ENCODE measurements around the gene CMTM1. TPM values are rescaled to one million over a fixed set of nuclear protein-coding genes. Genes with fewer than 3 reads are reported as not detected.

CMTM1 gene
- total RNA-seq, 1 experiment from 2014 or later, result 5.2 TPM

- ChIA-PET CTCF (interaction anchor here (0.7 to 1.7 kb wide), 2 partner anchors 9 to 192 kb away, joined by 3 to 5 read pairs; no protein-coding TSS in a partner anchor), POLR2A (no interaction called here), RAD21 (ENCODE audit: low non-redundant PET in 1 of 2, low total read pairs in 2 of 2, uncharacterized antibody in 2 of 2, unreplicated experiment in 2 of 2) (no interaction called here)
- intact Hi-C loops (cut with micrococcal nuclease), result no loop called here
- Histone ChIP-seq H3K9me3 (ENCODE audit: control insufficient read depth in 1 of 2, insufficient read depth in 1 of 2, low read depth in 1 of 2, low read length in 2 of 2) (no peaks in the 10 kb centered on the region), H4K20me1 (ENCODE audit: insufficient read depth) (no peaks in the 10 kb centered on the region), H3K79me2 (ENCODE audit: insufficient read depth, low read length) (no peaks in the 10 kb centered on the region), H3K4me1 (ENCODE audit: control insufficient read depth in 1 of 2, insufficient read depth in 2 of 2, low read length in 2 of 2) (peaks cover 7 to 9% of the 10 kb centered on the region in 2 experiments; a peak in 3 of 4 replicates), H3K4me3 (replicated peaks in 1 of 2; ENCODE audit: low read depth in 1 of 2, low read length in 2 of 2) (no peak overlapping the region), H2AFZ (ENCODE audit: low read depth, low read length, poor library complexity, severe bottlenecking) (no peak overlapping the region), H3K9ac (ENCODE audit: low read length) (no peak overlapping the region), H3K27ac (ENCODE audit: low read depth, low read length) (no peak overlapping the region), H3K27me3 (ENCODE audit: insufficient read depth, low read length) (no peaks in the 10 kb centered on the region), H3K9me2 (ENCODE audit: insufficient read depth) (no peaks in the 10 kb centered on the region), H3K36me3 (ENCODE audit: control insufficient read depth in 1 of 2, insufficient read depth in 2 of 2, low read length in 2 of 2) (no peaks in the 10 kb centered on the region), H3K4me2 (ENCODE audit: low read length) (no peak overlapping the region)
- ATAC-seq (no peak), DNase-seq (ENCODE audit: low read depth, low spot score) (no peak)
- BruUV-seq (replicated peaks), result no TSS peak
- TF ChIP-seq, protein P1, sequence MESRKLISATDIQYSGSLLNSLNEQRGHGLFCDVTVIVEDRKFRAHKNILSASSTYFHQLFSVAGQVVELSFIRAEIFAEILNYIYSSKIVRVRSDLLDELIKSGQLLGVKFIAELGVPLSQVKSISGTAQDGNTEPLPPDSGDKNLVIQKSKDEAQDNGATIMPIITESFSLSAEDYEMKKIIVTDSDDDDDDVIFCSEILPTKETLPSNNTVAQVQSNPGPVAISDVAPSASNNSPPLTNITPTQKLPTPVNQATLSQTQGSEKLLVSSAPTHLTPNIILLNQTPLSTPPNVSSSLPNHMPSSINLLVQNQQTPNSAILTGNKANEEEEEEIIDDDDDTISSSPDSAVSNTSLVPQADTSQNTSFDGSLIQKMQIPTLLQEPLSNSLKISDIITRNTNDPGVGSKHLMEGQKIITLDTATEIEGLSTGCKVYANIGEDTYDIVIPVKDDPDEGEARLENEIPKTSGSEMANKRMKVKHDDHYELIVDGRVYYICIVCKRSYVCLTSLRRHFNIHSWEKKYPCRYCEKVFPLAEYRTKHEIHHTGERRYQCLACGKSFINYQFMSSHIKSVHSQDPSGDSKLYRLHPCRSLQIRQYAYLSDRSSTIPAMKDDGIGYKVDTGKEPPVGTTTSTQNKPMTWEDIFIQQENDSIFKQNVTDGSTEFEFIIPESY (IDR thresholded peaks at IDR 0.05; ENCODE audit: extremely low read depth, insufficient replicate concordance, low read length), result no peak
- TF ChIP-seq ZNF274 (IDR thresholded peaks at IDR 0.05; ENCODE audit: low read depth, low read length) (no peak), ZFX (IDR thresholded peaks at IDR 0.05) (no peak), SP1 (IDR thresholded peaks at IDR 0.05; ENCODE audit: low read depth) (no peak), POLR2AphosphoS5 (IDR thresholded peaks at IDR 0.05; ENCODE audit: low read depth, low read length) (no peak), CEBPB (IDR thresholded peaks at IDR 0.05; ENCODE audit: low read depth) (no peak), SRF (IDR thresholded peaks at IDR 0.05; ENCODE audit: low read depth) (no peak), JUND (IDR thresholded peaks at IDR 0.05) (no peak), EGR1 (IDR thresholded peaks at IDR 0.05; ENCODE audit: low read depth) (no peak), ELF1 (IDR thresholded peaks at IDR 0.05; ENCODE audit: borderline replicate concordance, low read depth) (no peak), FOSL1 (IDR thresholded peaks at IDR 0.05; ENCODE audit: low read depth) (no peak), SIN3A (IDR thresholded peaks at IDR 0.05; ENCODE audit: low read depth) (no peak), TCF7L2 (IDR thresholded peaks at IDR 0.05; ENCODE audit: borderline replicate concordance, extremely low read depth, insufficient read depth, insufficient read length) (no peak), REST (IDR thresholded peaks at IDR 0.05; ENCODE audit: low read depth) (no peak), EZH2 (IDR thresholded peaks at IDR 0.05) (no peak), YY1 (IDR thresholded peaks at IDR 0.05; ENCODE audit: extremely low read depth, insufficient replicate concordance, low read depth, low read length) (no peak), CBX3 (IDR thresholded peaks at IDR 0.05; ENCODE audit: low read depth) (no peak), EZH2phosphoT487 (IDR thresholded peaks at IDR 0.05; ENCODE audit: borderline replicate concordance) (no peak)
- TF ChIP-seq, protein P2, sequence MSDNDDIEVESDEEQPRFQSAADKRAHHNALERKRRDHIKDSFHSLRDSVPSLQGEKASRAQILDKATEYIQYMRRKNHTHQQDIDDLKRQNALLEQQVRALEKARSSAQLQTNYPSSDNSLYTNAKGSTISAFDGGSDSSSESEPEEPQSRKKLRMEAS (IDR thresholded peaks at IDR 0.05), result no peak
Measured at GRCh38 chr16:66599726-66600125, 33.5 kb downstream of the CMTM1 start.
